TTC549 (cell line): ENCODE data around the gene TANK.
"Not testable (repeated sequence)": the region's sequence is repeated elsewhere in the genome, so short reads cannot be mapped to it uniquely, and the experiment has no call there.

Experiments
- FAIRE-seq: peaks from 2 replicates; lab custom pipeline; 2012; peaks lifted over from hg19 to GRCh38; lab: Jason Lieb, UNC

TANK gene

GRCh38 chr2:161169335-161169734 is 9.1 kb downstream of the TANK start:
- FAIRE-seq = no peak

- no peak for FAIRE-seq
Observed at GRCh38 chr2:161170377-161170776, 10.1 kb downstream of the TANK start.

GRCh38 chr2:161170958-161171932 is 11.0 kb downstream of the TANK start:
- no peak for FAIRE-seq

- FAIRE-seq = no peak
Observed at GRCh38 chr2:161172901-161173540, 12.8 kb downstream of the TANK start.

- FAIRE-seq = no peak
Observed at GRCh38 chr2:161173541-161174194, 13.4 kb downstream of the TANK start.

- FAIRE-seq = no peak
Observed at GRCh38 chr2:161177969-161178368, 17.7 kb downstream of the TANK start.

GRCh38 chr2:161178756-161179155 is 18.5 kb downstream of the TANK start:
- FAIRE-seq = no peak

GRCh38 chr2:161190050-161190449 is 29.8 kb downstream of the TANK start:
- FAIRE-seq = no peak

- FAIRE-seq = not testable (repeated sequence)
Observed at GRCh38 chr2:161195602-161196001, 35.4 kb downstream of the TANK start.

- no peak for FAIRE-seq
Observed at GRCh38 chr2:161199912-161200701, 39.9 kb downstream of the TANK start.

- FAIRE-seq = no peak
Observed at GRCh38 chr2:161204846-161205245, 44.6 kb downstream of the TANK start.

- FAIRE-seq = no peak
Observed at GRCh38 chr2:161206471-161207032, 46.3 kb downstream of the TANK start.

- no peak for FAIRE-seq
Observed at GRCh38 chr2:161207941-161208340, 47.7 kb downstream of the TANK start.

GRCh38 chr2:161208527-161209139 is 48.4 kb downstream of the TANK start:
- FAIRE-seq = no peak

- FAIRE-seq = no peak
Observed at GRCh38 chr2:161209902-161210301, 49.7 kb downstream of the TANK start.

GRCh38 chr2:161217597-161218185 is 57.5 kb downstream of the TANK start:
- no peak for FAIRE-seq

- no peak for FAIRE-seq
Observed at GRCh38 chr2:161219211-161219610, 59.0 kb downstream of the TANK start.

GRCh38 chr2:161223139-161223732 is 63.0 kb downstream of the TANK start:
- FAIRE-seq = peak; percentile 98

GRCh38 chr2:161228511-161229240 is 68.4 kb downstream of the TANK start:
- FAIRE-seq = no peak

- peak; percentile 63 for FAIRE-seq
Observed at GRCh38 chr2:161230959-161231358, 70.7 kb downstream of the TANK start.
